AG09319 (cell line): ENCODE data around the gene ACOX2.

Experiments used
- DNase-seq: peaks from one replicate; pipeline ENCODE4 v3.0.0-alpha.2; 2010; ENCODE audit warnings: low read depth; ENCODE audit errors: extremely low read depth
- CTCF ChIP-seq: IDR thresholded peaks from 2 replicates; pipeline ENCODE4 v1.5.1; 2011; ENCODE audit warnings: low read depth, mild to moderate bottlenecking, inconsistent platforms, low read length, moderate library complexity

Gene ACOX2

GRCh38 chr3:58534592-58535494 lies 2.1 kb downstream of the ACOX2 start:
- DNase-seq = no peak

GRCh38 chr3:58532794-58533220 lies 4.2 kb downstream of the ACOX2 start:
- peak; percentile 93 for TF ChIP-seq CTCF
- DNase-seq = no peak

More at GRCh38 chr3:58534592-58535494, 2.1 kb downstream of the ACOX2 start:
- TF ChIP-seq CTCF = no peak

GRCh38 chr3:58531956-58532355 lies 5.0 kb downstream of the ACOX2 start:
- DNase-seq = no peak

GRCh38 chr3:58531555-58531954 lies 5.4 kb downstream of the ACOX2 start:
- no peak for DNase-seq
- no peak for TF ChIP-seq CTCF

More at GRCh38 chr3:58531956-58532355, 5.0 kb downstream of the ACOX2 start:
- TF ChIP-seq CTCF = peak; percentile 14

GRCh38 chr3:58530354-58530865 lies 6.6 kb downstream of the ACOX2 start:
- no peak for TF ChIP-seq CTCF
- DNase-seq = no peak

GRCh38 chr3:58529516-58530353 lies 7.3 kb downstream of the ACOX2 start:
- peak; percentile 31 for TF ChIP-seq CTCF
- DNase-seq = no peak
